GM19035 (cell line): ENCODE data around the gene MTCL3.

ENCODE experiments used
- ATAC-seq: cut with Tn5 transposase; IDR thresholded peaks from one replicate; pipeline ENCODE4 v1.9.1; 2021; ENCODE audit not compliant: unreplicated experiment

Gene MTCL3

GRCh38 chr6:127468936-127469335 lies 50.2 kb downstream of the MTCL3 start:
- ATAC-seq: no peak

GRCh38 chr6:127466416-127466815 lies 52.7 kb downstream of the MTCL3 start:
- ATAC-seq: no peak

- ATAC-seq: peak; percentile 90
Observed at GRCh38 chr6:127464881-127465459, 54.2 kb downstream of the MTCL3 start.

GRCh38 chr6:127464161-127464880 lies 54.8 kb downstream of the MTCL3 start:
- no peak for ATAC-seq

GRCh38 chr6:127463056-127463455 lies 56.1 kb downstream of the MTCL3 start:
- ATAC-seq: no peak

- ATAC-seq: no peak
Observed at GRCh38 chr6:127462376-127462775, 56.8 kb downstream of the MTCL3 start.

- ATAC-seq: no peak
Observed at GRCh38 chr6:127460465-127460864, 58.7 kb downstream of the MTCL3 start.

GRCh38 chr6:127459231-127459641 lies 59.9 kb downstream of the MTCL3 start, which contains the start of gene KIAA0408:
Gene KIAA0408, minus strand, starts transcription at chr6:127459389. Its CDS starts 5,408 bp downstream, at chr6:127453981.
- no peak for ATAC-seq

GRCh38 chr6:127458817-127459216 lies 60.3 kb downstream of the MTCL3 start:
- no peak for ATAC-seq

- no peak for ATAC-seq
Observed at GRCh38 chr6:127458222-127458621, 60.9 kb downstream of the MTCL3 start.

GRCh38 chr6:127457456-127458064 lies 61.6 kb downstream of the MTCL3 start:
- no peak for ATAC-seq

GRCh38 chr6:127456465-127456864 lies 62.7 kb downstream of the MTCL3 start:
- ATAC-seq: no peak

- ATAC-seq: no peak
Observed at GRCh38 chr6:127453845-127454619, 65.1 kb downstream of the MTCL3 start.

GRCh38 chr6:127452803-127453202 lies 66.3 kb downstream of the MTCL3 start:
- no peak for ATAC-seq

GRCh38 chr6:127451388-127451787 lies 67.7 kb downstream of the MTCL3 start:
- ATAC-seq: no peak

- no peak for ATAC-seq
Observed at GRCh38 chr6:127447780-127448179, 71.4 kb downstream of the MTCL3 start.

- no peak for ATAC-seq
Observed at GRCh38 chr6:127446356-127446755, 72.8 kb downstream of the MTCL3 start.

GRCh38 chr6:127441881-127442280 lies 77.3 kb downstream of the MTCL3 start:
- no peak for ATAC-seq

- ATAC-seq: no peak
Observed at GRCh38 chr6:127439718-127440117, 79.4 kb downstream of the MTCL3 start.

- no peak for ATAC-seq
Observed at GRCh38 chr6:127436578-127437110, 82.5 kb downstream of the MTCL3 start.

- ATAC-seq: no peak
Observed at GRCh38 chr6:127435626-127436220, 83.4 kb downstream of the MTCL3 start.
